Nephron progenitor cell (in vitro differentiated cells): Measurements from ENCODE around the gene MS4A1.

ENCODE experiments used
- DNase-seq: peaks from one replicate; pipeline ENCODE4 v3.0.0; 2021
- H3K27ac Mint-ChIP-seq: 2 replicates; pipeline ENCODE4 v1.8.0; 2021; ENCODE audit warnings: mild to moderate bottlenecking, moderate library complexity, mixed read lengths
- H3K27me3 Mint-ChIP-seq: 2 replicates; pipeline ENCODE4 v1.8.0; 2021; ENCODE audit warnings: mild to moderate bottlenecking, low read depth, mixed read lengths; ENCODE audit not compliant: poor library complexity
- H3K36me3 Mint-ChIP-seq: 2 replicates; pipeline ENCODE4 v1.8.0; 2021; ENCODE audit warnings: low read depth, mixed read lengths
- H3K4me1 Mint-ChIP-seq: 2 replicates; pipeline ENCODE4 v1.8.0; 2021; ENCODE audit warnings: mixed read lengths
- H3K4me3 Mint-ChIP-seq: 2 replicates; pipeline ENCODE4 v1.8.0; 2021; ENCODE audit warnings: mild to moderate bottlenecking, moderate library complexity, mixed read lengths
- H3K9me3 Mint-ChIP-seq: 2 replicates; pipeline ENCODE4 v1.8.0; 2021; ENCODE audit warnings: mild to moderate bottlenecking, moderate library complexity, mixed read lengths
- TF ChIP-seq, protein P1 (sequence below): fragments of 200-600 bp; sonication (generic); IDR thresholded peaks from 2 replicates; pipeline ENCODE4 v1.5.0; 2021; ENCODE audit warnings: antibody characterized with exemption

MS4A1 gene

DNA sequence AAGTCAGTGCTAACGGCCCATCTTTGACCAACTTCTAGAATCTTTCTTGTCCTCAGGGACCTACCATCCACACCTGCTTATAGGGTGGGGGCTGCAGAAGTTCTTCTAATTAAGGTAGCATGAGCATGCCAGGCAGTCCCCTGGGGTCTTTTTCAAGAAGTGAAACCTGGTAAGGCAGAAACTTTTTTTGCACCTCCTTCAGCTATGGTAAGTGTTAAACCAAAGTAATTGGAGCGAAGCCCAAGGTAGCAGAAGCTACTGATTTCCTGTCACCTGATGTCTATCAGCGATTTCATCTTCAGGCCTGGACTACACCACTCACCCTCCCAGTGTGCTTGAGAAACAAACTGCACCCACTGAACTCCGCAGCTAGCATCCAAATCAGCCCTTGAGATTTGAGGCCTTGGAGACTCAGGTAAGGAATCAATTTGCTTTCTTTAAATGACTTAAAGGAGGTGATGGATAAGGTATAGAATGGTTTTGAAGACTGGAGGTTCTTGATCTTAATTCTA is at the start of gene MS4A1:
Gene MS4A1 (plus strand): TSS at position 317 of the 512 bp plus-strand sequence. CDS start 6,528 bp downstream, outside the sequence.
- no peak for DNase-seq
- H3K27me3 Mint-ChIP-seq, result peaks cover 6% of the 10 kb centered on the region
- H3K9me3 Mint-ChIP-seq, result no peaks in the 10 kb centered on the region
- no peaks in the 10 kb centered on the region for H3K36me3 Mint-ChIP-seq
- H3K4me1 Mint-ChIP-seq, result no peaks in the 10 kb centered on the region
- H3K4me3 Mint-ChIP-seq, result no peak within 1 kb of the TSS
- TF ChIP-seq, protein P1, sequence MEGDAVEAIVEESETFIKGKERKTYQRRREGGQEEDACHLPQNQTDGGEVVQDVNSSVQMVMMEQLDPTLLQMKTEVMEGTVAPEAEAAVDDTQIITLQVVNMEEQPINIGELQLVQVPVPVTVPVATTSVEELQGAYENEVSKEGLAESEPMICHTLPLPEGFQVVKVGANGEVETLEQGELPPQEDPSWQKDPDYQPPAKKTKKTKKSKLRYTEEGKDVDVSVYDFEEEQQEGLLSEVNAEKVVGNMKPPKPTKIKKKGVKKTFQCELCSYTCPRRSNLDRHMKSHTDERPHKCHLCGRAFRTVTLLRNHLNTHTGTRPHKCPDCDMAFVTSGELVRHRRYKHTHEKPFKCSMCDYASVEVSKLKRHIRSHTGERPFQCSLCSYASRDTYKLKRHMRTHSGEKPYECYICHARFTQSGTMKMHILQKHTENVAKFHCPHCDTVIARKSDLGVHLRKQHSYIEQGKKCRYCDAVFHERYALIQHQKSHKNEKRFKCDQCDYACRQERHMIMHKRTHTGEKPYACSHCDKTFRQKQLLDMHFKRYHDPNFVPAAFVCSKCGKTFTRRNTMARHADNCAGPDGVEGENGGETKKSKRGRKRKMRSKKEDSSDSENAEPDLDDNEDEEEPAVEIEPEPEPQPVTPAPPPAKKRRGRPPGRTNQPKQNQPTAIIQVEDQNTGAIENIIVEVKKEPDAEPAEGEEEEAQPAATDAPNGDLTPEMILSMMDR, result no peak
- H3K27ac Mint-ChIP-seq, result no peak within 1 kb of the TSS

GRCh38 chr11:60420015-60420414 is 35.6 kb upstream of the MS4A1 start:
- Mint-ChIP-seq H3K4me3 (no peak overlapping the region), H3K9me3 (no peaks in the 10 kb centered on the region), H3K27ac (no peak overlapping the region), H3K4me1 (no peaks in the 10 kb centered on the region), H3K27me3 (peaks cover 13% of the 10 kb centered on the region), H3K36me3 (no peaks in the 10 kb centered on the region)
- no peak for DNase-seq
- TF ChIP-seq, protein P1, result no peak

- TF ChIP-seq, protein P1, result no peak
- H3K27ac Mint-ChIP-seq, result no peak overlapping the region
- H3K4me3 Mint-ChIP-seq, result no peak overlapping the region
- DNase-seq, result no peak
- H3K36me3 Mint-ChIP-seq, result no peaks in the 10 kb centered on the region
- H3K9me3 Mint-ChIP-seq, result no peaks in the 10 kb centered on the region
- no peaks in the 10 kb centered on the region for H3K4me1 Mint-ChIP-seq
- peaks cover 3% of the 10 kb centered on the region for H3K27me3 Mint-ChIP-seq
Measured at GRCh38 chr11:60422609-60423008, 33.0 kb upstream of the MS4A1 start.

- no peaks in the 10 kb centered on the region for H3K36me3 Mint-ChIP-seq
Measured at GRCh38 chr11:60428517-60428916, 27.1 kb upstream of the MS4A1 start.

GRCh38 chr11:60429272-60429671 is 26.4 kb upstream of the MS4A1 start, which contains the start of gene MS4A5:
Gene MS4A5 (plus strand): TSS chr11:60429572. CDS start chr11:60429675, 103 bp downstream.
- no peaks in the 10 kb centered on the region for H3K4me1 Mint-ChIP-seq
- no peak for DNase-seq
- no peaks in the 10 kb centered on the region for H3K27me3 Mint-ChIP-seq
- TF ChIP-seq, protein P1, result no peak
- H3K4me3 Mint-ChIP-seq, result no peak within 1 kb of the TSS
- H3K9me3 Mint-ChIP-seq, result no peaks in the 10 kb centered on the region
- H3K27ac Mint-ChIP-seq, result no peak within 1 kb of the TSS
- H3K36me3 Mint-ChIP-seq, result no peaks in the 10 kb centered on the region

More at GRCh38 chr11:60428517-60428916, 27.1 kb upstream of the MS4A1 start:
- H3K4me1 Mint-ChIP-seq, result no peaks in the 10 kb centered on the region
- H3K4me3 Mint-ChIP-seq, result no peak overlapping the region
- DNase-seq, result no peak
- no peaks in the 10 kb centered on the region for H3K9me3 Mint-ChIP-seq
- H3K27me3 Mint-ChIP-seq, result no peaks in the 10 kb centered on the region
- TF ChIP-seq, protein P1, result no peak
- H3K27ac Mint-ChIP-seq, result no peak overlapping the region

- no peak overlapping the region for H3K4me3 Mint-ChIP-seq
- TF ChIP-seq, protein P1, result no peak
- H3K36me3 Mint-ChIP-seq, result no peaks in the 10 kb centered on the region
- H3K9me3 Mint-ChIP-seq, result peaks cover 6% of the 10 kb centered on the region
- H3K4me1 Mint-ChIP-seq, result no peaks in the 10 kb centered on the region
- DNase-seq, result no peak
- no peak overlapping the region for H3K27ac Mint-ChIP-seq
- H3K27me3 Mint-ChIP-seq, result no peaks in the 10 kb centered on the region
Measured at GRCh38 chr11:60431251-60431650, 24.4 kb upstream of the MS4A1 start.
